ENCODE data around the gene COL5A1. TPM values are rescaled to one million over a fixed set of nuclear protein-coding genes. Genes with fewer than 3 reads are reported as not detected.

COL5A1 gene
- total and polyA plus RNA-seq, 4 donors = 12.2 to 169 (median 65.4) TPM

DNA sequence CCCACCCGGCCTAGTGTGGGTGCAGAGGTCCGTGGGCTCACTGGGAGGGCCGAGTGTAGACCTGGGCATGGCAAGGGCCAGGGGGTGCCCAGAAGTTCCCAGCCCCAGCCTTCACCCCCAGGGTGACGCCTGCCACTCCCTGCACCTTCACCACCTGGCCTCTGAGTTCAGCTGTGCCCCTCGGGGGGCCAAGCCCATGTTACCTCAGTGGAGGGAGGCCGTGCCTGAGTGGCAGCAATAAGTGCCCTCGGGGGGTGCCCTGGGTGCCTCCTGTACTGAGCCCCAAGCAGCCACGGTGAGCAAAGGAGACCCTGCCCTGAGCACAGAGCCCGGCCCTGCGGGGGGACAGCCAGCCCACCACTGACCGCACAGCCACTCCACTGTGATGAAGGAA is 228.7 kb downstream of the COL5A1 start:
- Histone ChIP-seq H3K27ac (ENCODE audit: low read depth in 1 of 2, low read length in 1 of 2) (no peak overlapping the region), H3K9me3 (ENCODE audit: control insufficient read depth in 4 of 4, insufficient read depth in 3 of 4, low read length in 3 of 4) (no peaks in the 10 kb centered on the region), H3K9ac (ENCODE audit: insufficient read depth in 1 of 2, low read length in 2 of 2) (no peak overlapping the region), H3K27me3 (ENCODE audit: control insufficient read depth in 3 of 3, insufficient read depth in 3 of 3, low read length in 2 of 3) (no peaks in the 10 kb centered on the region), H3K4me1 (ENCODE audit: control insufficient read depth in 5 of 5, insufficient read depth in 5 of 5, low read length in 5 of 5) (peaks cover 0 to 20% (median 3%) of the 10 kb centered on the region in 5 donors), H3K4me3 (no peak overlapping the region), H3K36me3 (ENCODE audit: control insufficient read depth in 4 of 4, insufficient read depth in 4 of 4, low read length in 4 of 4) (no peaks in the 10 kb centered on the region)
- DNase-seq (peak in 1 of 3 donors; percentile 7), ATAC-seq (ENCODE audit: insufficient read depth, low FRiP score) (no peak)
- TF ChIP-seq, protein P1, sequence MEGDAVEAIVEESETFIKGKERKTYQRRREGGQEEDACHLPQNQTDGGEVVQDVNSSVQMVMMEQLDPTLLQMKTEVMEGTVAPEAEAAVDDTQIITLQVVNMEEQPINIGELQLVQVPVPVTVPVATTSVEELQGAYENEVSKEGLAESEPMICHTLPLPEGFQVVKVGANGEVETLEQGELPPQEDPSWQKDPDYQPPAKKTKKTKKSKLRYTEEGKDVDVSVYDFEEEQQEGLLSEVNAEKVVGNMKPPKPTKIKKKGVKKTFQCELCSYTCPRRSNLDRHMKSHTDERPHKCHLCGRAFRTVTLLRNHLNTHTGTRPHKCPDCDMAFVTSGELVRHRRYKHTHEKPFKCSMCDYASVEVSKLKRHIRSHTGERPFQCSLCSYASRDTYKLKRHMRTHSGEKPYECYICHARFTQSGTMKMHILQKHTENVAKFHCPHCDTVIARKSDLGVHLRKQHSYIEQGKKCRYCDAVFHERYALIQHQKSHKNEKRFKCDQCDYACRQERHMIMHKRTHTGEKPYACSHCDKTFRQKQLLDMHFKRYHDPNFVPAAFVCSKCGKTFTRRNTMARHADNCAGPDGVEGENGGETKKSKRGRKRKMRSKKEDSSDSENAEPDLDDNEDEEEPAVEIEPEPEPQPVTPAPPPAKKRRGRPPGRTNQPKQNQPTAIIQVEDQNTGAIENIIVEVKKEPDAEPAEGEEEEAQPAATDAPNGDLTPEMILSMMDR (IDR thresholded peaks at IDR 0.05; ENCODE audit: control extremely low read depth, extremely low read depth) = no peak
- 84 to 93% methylated on average over 11 of the region's 11 CpGs for WGBS, 2 donors

DNA sequence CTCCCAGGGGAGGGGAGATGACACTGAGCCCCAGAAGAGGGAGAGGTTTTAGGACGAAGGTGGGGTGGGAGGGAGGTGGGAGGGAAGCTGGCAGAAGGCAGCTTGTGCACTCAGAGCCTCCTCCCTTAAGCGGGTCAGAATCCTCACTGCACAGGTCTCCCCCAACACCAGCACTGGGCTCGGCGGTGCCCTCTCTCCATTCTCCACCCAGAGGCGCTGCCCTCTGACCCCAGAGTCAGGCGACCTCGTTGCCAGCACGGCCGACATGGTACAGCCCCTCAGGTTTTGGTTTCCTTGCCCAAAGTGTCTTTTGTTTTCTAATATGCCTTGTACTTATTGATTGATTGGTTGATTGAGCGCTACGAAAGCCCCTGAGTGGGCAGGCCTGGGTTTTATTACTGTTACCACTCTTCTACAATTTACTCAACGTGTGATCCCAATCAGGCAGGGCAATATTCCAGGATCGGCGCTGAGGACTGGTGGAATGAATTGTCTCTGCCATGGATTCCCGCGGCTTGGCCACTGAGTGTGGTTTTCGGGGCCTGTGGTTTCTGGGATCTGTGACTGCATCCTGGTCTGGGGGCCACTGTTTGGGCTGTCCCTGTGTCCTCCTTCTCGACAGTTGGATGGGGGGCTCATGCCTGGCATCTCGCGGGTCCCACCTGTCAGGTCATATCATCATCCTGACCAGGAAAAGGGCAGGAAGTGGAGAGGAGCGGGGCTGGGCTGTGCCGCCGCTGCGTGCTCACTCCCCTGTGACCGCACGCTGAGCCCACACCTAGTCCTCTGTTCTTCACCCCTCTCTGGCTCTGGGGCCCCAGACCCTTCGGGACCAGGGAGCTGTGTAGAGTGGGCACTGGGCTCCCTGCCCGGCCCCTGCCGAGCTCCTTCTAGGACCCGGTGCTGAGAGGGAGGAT is 229.4 kb downstream of the COL5A1 start:
- no peaks in the 10 kb centered on the region for H3K36me3 ChIP-seq (ENCODE audit: control insufficient read depth in 4 of 4, insufficient read depth in 4 of 4, low read length in 4 of 4)
- peak overlapping the region in 1 of 2 donors; percentile 29 for H3K9ac ChIP-seq (ENCODE audit: insufficient read depth in 1 of 2, low read length in 2 of 2)
- 67 to 76% methylated on average over 28 to 30 of the region's 30 CpGs for WGBS, 2 donors
- no peak overlapping the region for H3K4me3 ChIP-seq
- DNase-seq (peak in 1 of 3 donors; percentile 45), ATAC-seq (ENCODE audit: insufficient read depth, low FRiP score) (no peak)
- H3K9me3 ChIP-seq (ENCODE audit: control insufficient read depth in 4 of 4, insufficient read depth in 3 of 4, low read length in 3 of 4) = no peaks in the 10 kb centered on the region
- H3K27me3 ChIP-seq (ENCODE audit: control insufficient read depth in 3 of 3, insufficient read depth in 3 of 3, low read length in 2 of 3) = no peaks in the 10 kb centered on the region
- TF ChIP-seq, protein P1 (IDR thresholded peaks at IDR 0.05; ENCODE audit: control extremely low read depth, extremely low read depth) = no peak
- H3K4me1 ChIP-seq (ENCODE audit: control insufficient read depth in 5 of 5, insufficient read depth in 5 of 5, low read length in 5 of 5) = peaks cover 0 to 20% (median 3%) of the 10 kb centered on the region in 5 donors
- H3K27ac ChIP-seq (ENCODE audit: low read depth in 1 of 2, low read length in 1 of 2) = peak overlapping the region in 1 of 2 donors; percentile 63

DNA sequence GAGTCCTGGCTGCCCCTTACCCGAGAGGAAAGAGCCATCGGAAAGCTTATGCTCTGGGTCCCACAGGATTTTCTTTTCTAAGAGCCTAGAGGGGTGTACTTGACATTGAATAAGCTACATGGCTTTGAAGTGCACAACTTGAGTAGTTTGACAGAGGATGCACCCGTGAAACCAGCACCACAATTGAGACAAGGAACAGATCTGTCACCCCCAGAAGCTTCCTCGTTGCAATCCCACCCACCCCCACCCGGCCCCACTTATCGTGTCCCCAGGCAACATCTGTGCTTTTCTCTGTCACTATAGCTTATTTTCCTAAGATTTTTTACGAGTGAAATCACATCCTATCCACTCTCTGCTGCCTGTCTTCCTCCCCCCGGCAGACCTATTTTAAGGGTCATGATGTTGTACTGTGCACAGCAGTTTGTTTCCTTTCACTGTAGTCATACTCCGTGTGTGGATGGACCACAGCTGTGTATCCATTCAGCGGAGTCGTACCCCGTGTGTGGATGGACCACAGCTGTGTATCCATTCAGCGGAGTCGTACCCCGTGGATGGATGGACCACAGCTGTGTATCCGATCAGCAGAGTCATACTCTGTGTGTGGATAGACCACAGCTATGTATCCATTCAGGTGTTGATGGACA is 230.2 kb downstream of the COL5A1 start:
- H3K27ac ChIP-seq (ENCODE audit: low read depth in 1 of 2, low read length in 1 of 2) = peak overlapping the region in 1 of 2 donors; percentile 63
- ATAC-seq (ENCODE audit: insufficient read depth, low FRiP score) = peak; percentile 72
- DNase-seq = peak; percentile 83 to 94 (median 87)

More for the DNA sequence above, 230.2 kb downstream of the COL5A1 start:
- H3K4me1 ChIP-seq (ENCODE audit: control insufficient read depth in 5 of 5, insufficient read depth in 5 of 5, low read length in 5 of 5) = peaks cover 0 to 20% (median 3%) of the 10 kb centered on the region in 5 donors
- H3K36me3 ChIP-seq (ENCODE audit: control insufficient read depth in 4 of 4, insufficient read depth in 4 of 4, low read length in 4 of 4) = no peaks in the 10 kb centered on the region
- H3K4me3 ChIP-seq = no peak overlapping the region
- whole genome bisulfite sequencing, 2 donors = 59 to 66% methylated on average over 16 of the region's 16 CpGs
- H3K9ac ChIP-seq (ENCODE audit: insufficient read depth in 1 of 2, low read length in 2 of 2) = peak overlapping the region in 1 of 2 donors; percentile 29
- H3K9me3 ChIP-seq (ENCODE audit: control insufficient read depth in 4 of 4, insufficient read depth in 3 of 4, low read length in 3 of 4) = no peaks in the 10 kb centered on the region
- no peaks in the 10 kb centered on the region for H3K27me3 ChIP-seq (ENCODE audit: control insufficient read depth in 3 of 3, insufficient read depth in 3 of 3, low read length in 2 of 3)
- TF ChIP-seq, protein P1 (IDR thresholded peaks at IDR 0.05; ENCODE audit: control extremely low read depth, extremely low read depth) = no peak

Data from lung (tissue), 12 donors.